Measurements from ENCODE around the gene TBC1D1. TPM values are rescaled to one million over a fixed set of nuclear protein-coding genes. Genes with fewer than 3 reads are reported as not detected.

TBC1D1 gene
- total RNA-seq, 3 donors from 2014 or later (not counting 1 experiment from before 2014, with no cell fraction given) = 59.2 to 78.6 (median 68.5) TPM

DNA sequence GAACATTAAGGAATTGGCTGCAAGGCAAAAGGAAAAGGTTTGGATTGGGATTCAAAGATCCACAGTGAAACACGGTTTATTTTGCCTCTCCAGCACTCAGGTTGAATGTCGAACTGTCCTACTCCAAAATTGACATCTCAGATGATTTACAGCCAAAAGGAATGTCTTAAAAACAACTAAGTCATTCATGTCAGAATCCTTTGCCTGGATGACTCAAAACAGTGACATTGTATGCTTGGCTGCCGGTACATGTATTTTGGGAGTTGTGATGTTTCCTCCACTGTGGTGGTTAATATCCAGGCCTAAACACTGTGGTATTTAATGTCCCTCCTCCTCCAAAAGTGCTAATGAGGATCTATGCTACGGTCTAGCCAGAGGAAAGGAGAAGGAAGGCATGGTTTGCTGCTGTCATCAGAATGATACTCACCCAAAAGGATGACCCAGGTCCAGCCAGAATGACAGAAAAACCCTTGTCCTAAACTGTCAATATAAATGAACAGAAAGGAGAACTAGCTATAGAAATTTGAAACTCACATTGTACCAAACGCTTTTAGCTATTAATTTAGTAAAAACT is 43.5 kb upstream of the TBC1D1 start:
- Mint-ChIP-seq H3K9me3 (no peaks in the 10 kb centered on the region), H3K27ac (no peak overlapping the region), H3K27me3 (ENCODE audit: low read depth in 2 of 2) (no peaks in the 10 kb centered on the region), H3K4me1 (no peaks in the 10 kb centered on the region), H3K36me3 (peaks cover 17% of the 10 kb centered on the region), H3K4me3 (no peak overlapping the region)
- Histone ChIP-seq H3K4me1 (ENCODE audit: control insufficient read depth, insufficient read depth, low read length) (no peaks in the 10 kb centered on the region), H3K9me3 (ENCODE audit: control insufficient read depth, insufficient read depth, low read length) (no peaks in the 10 kb centered on the region), H3K4me3 (ENCODE audit: low read length) (no peak overlapping the region), H3K27ac (ENCODE audit: low read length) (no peak overlapping the region), H3K27me3 (ENCODE audit: control insufficient read depth, insufficient read depth, low read length) (no peaks in the 10 kb centered on the region), H3K36me3 (ENCODE audit: control insufficient read depth, insufficient read depth, low read length) (peaks cover 62% of the 10 kb centered on the region)
- intact Hi-C loops (cut with micrococcal nuclease) = no loop called here
- ATAC-seq (no peak), DNase-seq (no peak)
- WGBS (ENCODE audit: insufficient coverage) = 94% methylated on average over 3 of the region's 5 CpGs
- TF ChIP-seq, protein P1, sequence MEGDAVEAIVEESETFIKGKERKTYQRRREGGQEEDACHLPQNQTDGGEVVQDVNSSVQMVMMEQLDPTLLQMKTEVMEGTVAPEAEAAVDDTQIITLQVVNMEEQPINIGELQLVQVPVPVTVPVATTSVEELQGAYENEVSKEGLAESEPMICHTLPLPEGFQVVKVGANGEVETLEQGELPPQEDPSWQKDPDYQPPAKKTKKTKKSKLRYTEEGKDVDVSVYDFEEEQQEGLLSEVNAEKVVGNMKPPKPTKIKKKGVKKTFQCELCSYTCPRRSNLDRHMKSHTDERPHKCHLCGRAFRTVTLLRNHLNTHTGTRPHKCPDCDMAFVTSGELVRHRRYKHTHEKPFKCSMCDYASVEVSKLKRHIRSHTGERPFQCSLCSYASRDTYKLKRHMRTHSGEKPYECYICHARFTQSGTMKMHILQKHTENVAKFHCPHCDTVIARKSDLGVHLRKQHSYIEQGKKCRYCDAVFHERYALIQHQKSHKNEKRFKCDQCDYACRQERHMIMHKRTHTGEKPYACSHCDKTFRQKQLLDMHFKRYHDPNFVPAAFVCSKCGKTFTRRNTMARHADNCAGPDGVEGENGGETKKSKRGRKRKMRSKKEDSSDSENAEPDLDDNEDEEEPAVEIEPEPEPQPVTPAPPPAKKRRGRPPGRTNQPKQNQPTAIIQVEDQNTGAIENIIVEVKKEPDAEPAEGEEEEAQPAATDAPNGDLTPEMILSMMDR (IDR thresholded peaks at IDR 0.05) = no peak

DNA sequence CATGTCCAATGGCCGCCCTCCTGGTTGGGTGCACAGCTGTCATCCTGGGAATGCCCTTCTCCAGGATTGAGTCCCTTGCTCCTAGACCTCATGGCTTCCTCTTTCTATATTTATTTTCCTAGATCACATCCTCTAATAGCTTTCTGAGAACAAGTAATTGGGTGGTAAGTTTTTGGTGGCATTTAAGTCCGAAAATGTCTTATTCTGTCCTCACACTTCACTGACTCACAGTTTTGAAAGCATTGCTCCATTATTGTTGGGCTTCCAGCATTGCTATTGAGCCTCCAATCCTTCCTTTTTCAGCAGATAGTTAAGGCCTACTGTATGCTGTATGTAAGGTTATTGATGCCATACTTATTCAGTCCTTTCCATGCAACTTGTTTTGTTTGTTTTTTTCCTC is 38.5 kb upstream of the TBC1D1 start:
- H3K27ac ChIP-seq (ENCODE audit: low read length) = no peak overlapping the region
- H3K4me3 ChIP-seq (ENCODE audit: low read length) = no peak overlapping the region
- no peaks in the 10 kb centered on the region for H3K4me1 ChIP-seq (ENCODE audit: control insufficient read depth, insufficient read depth, low read length)
- peaks cover 59% of the 10 kb centered on the region for H3K36me3 ChIP-seq (ENCODE audit: control insufficient read depth, insufficient read depth, low read length)
- Mint-ChIP-seq H3K4me1 (no peaks in the 10 kb centered on the region), H3K4me3 (no peak overlapping the region), H3K36me3 (peaks cover 8% of the 10 kb centered on the region), H3K27me3 (ENCODE audit: low read depth in 2 of 2) (no peaks in the 10 kb centered on the region), H3K27ac (no peak overlapping the region), H3K9me3 (no peaks in the 10 kb centered on the region)
- intact Hi-C loops (cut with micrococcal nuclease) = no loop called here
- ATAC-seq (no peak), DNase-seq (no peak)
- no peaks in the 10 kb centered on the region for H3K9me3 ChIP-seq (ENCODE audit: control insufficient read depth, insufficient read depth, low read length)
- H3K27me3 ChIP-seq (ENCODE audit: control insufficient read depth, insufficient read depth, low read length) = no peaks in the 10 kb centered on the region
- 88% methylated on average over 1 of the region's 2 CpGs for WGBS (ENCODE audit: insufficient coverage)
- TF ChIP-seq, protein P1 (IDR thresholded peaks at IDR 0.05) = no peak

DNA sequence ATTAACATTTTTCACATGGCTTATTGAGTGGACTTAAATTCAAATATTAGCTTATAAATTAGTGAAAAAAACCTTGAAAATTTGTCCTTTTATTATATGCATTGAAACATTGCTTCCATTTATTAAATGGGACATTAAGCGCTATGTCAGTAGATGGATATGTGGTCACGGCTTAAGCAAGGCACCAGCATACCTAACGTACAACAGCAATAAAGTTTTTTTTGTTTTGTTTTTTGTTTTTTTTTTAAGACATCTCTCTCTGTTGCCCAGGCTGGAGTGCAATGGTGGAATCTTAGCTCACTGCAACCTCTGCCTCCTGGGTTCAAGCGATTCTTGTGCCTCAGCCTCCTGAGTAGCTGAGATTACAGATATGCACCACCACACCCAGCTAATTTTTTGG is 32.8 kb upstream of the TBC1D1 start:
- no peak overlapping the region for H3K27ac ChIP-seq (ENCODE audit: low read length)
- DNase-seq = no peak
- H3K36me3 ChIP-seq (ENCODE audit: control insufficient read depth, insufficient read depth, low read length) = peaks cover 59% of the 10 kb centered on the region
- no peaks in the 10 kb centered on the region for H3K27me3 ChIP-seq (ENCODE audit: control insufficient read depth, insufficient read depth, low read length)
- Mint-ChIP-seq H3K36me3 (peaks cover 13% of the 10 kb centered on the region), H3K27me3 (ENCODE audit: low read depth in 2 of 2) (no peaks in the 10 kb centered on the region), H3K9me3 (no peaks in the 10 kb centered on the region), H3K27ac (no peak overlapping the region), H3K4me1 (no peaks in the 10 kb centered on the region), H3K4me3 (no peak overlapping the region)
- H3K4me3 ChIP-seq (ENCODE audit: low read length) = no peak overlapping the region
- intact Hi-C loops (cut with micrococcal nuclease) = no loop called here
- no peaks in the 10 kb centered on the region for H3K4me1 ChIP-seq (ENCODE audit: control insufficient read depth, insufficient read depth, low read length)
- no CpG with 5 or more reads among the region's 4 CpGs for WGBS (ENCODE audit: insufficient coverage)
- H3K9me3 ChIP-seq (ENCODE audit: control insufficient read depth, insufficient read depth, low read length) = no peaks in the 10 kb centered on the region
- no peak for ATAC-seq
- TF ChIP-seq, protein P1 (IDR thresholded peaks at IDR 0.05) = no peak

DNA sequence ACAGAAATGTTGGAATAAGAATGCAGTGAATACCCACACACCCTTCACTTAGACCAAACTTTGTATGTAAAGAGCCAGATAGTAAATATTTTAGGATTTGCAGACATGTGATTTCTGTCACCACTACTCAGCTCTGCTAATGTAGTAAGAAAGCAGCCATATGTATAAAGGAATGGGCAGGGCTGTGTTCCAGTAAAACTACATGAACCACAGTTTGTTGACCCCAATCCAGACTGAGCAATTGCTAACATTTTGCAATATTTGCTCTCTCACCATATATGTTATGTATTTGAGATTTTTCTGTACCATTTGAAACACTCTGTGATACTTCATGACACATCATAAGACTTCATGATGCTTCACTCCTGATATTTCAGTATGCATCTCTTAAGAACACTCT is 32.0 kb upstream of the TBC1D1 start:
- Histone ChIP-seq H3K4me1 (ENCODE audit: control insufficient read depth, insufficient read depth, low read length) (no peaks in the 10 kb centered on the region), H3K36me3 (ENCODE audit: control insufficient read depth, insufficient read depth, low read length) (peaks cover 59% of the 10 kb centered on the region), H3K9me3 (ENCODE audit: control insufficient read depth, insufficient read depth, low read length) (no peaks in the 10 kb centered on the region), H3K27me3 (ENCODE audit: control insufficient read depth, insufficient read depth, low read length) (no peaks in the 10 kb centered on the region), H3K4me3 (ENCODE audit: low read length) (no peak overlapping the region), H3K27ac (ENCODE audit: low read length) (no peak overlapping the region)
- H3K27ac Mint-ChIP-seq = no peak overlapping the region
- H3K4me1 Mint-ChIP-seq = no peaks in the 10 kb centered on the region
- intact Hi-C loops (cut with micrococcal nuclease) = no loop called here
- H3K9me3 Mint-ChIP-seq = no peaks in the 10 kb centered on the region
- TF ChIP-seq, protein P1 (IDR thresholded peaks at IDR 0.05) = no peak
- H3K4me3 Mint-ChIP-seq = no peak overlapping the region
- H3K36me3 Mint-ChIP-seq = peaks cover 13% of the 10 kb centered on the region
- H3K27me3 Mint-ChIP-seq (ENCODE audit: low read depth in 2 of 2) = no peaks in the 10 kb centered on the region
- ATAC-seq (no peak), DNase-seq (no peak)
